ENCODE measurements around the gene LDAH. TPM values are rescaled to one million over a fixed set of nuclear protein-coding genes. Genes with fewer than 3 reads are reported as not detected.
A peak's percentile ranks its signal among the peaks of the same experiment; 100 is the strongest.

LDAH gene
- total RNA-seq, 1 experiment from 2014 or later = 27.4 TPM

- Histone ChIP-seq H3K27ac (ENCODE audit: low read depth, low read length, poor library complexity, severe bottlenecking) (no peak overlapping the region), H3K4me1 (ENCODE audit: insufficient read depth, low read length, poor library complexity, severe bottlenecking) (no peaks in the 10 kb centered on the region), H3K27me3 (replicated peaks; ENCODE audit: insufficient read depth, low read depth, low read length, poor library complexity) (peaks cover 59% of the 10 kb centered on the region), H3K9me3 (ENCODE audit: low read depth, low read length, poor library complexity, severe bottlenecking) (no peaks in the 10 kb centered on the region), H3K4me3 (ENCODE audit: low read depth, low read length, poor library complexity, severe bottlenecking) (no peak overlapping the region), H3K36me3 (ENCODE audit: insufficient read depth, low read length, poor library complexity, severe bottlenecking) (no peaks in the 10 kb centered on the region)
- DNase-seq (ENCODE audit: low spot score) = no peak
- TF ChIP-seq EZH2 (IDR thresholded peaks at IDR 0.05; ENCODE audit: borderline replicate concordance, low read depth, low read length, poor library complexity, severe bottlenecking) = no peak
- no peak for TF ChIP-seq CTCF (conservative IDR thresholded peaks at IDR 0.05; ENCODE audit: low read depth, low read length)
- no TSS peak for BruUV-seq (replicated peaks)
- POLR2A ChIA-PET (ENCODE audit: low non-redundant PET) = no interaction called here
- intact Hi-C loops (cut with micrococcal nuclease; ENCODE audit: unreplicated experiment) = no loop called here
- CTCF ChIA-PET = no interaction called here
Measured at GRCh38 chr2:20656561-20656960, 166.3 kb downstream of the LDAH start.

GRCh38 chr2:20654535-20654813, 168.4 kb downstream of the LDAH start:
- no peak for DNase-seq (ENCODE audit: low spot score)
- no TSS peak for BruUV-seq (replicated peaks)
- POLR2A ChIA-PET (ENCODE audit: low non-redundant PET) = no interaction called here
- H3K9me3 ChIP-seq (ENCODE audit: low read depth, low read length, poor library complexity, severe bottlenecking) = no peaks in the 10 kb centered on the region
- H3K27me3 ChIP-seq (replicated peaks; ENCODE audit: insufficient read depth, low read depth, low read length, poor library complexity) = peaks cover 40% of the 10 kb centered on the region
- intact Hi-C loops (cut with micrococcal nuclease; ENCODE audit: unreplicated experiment) = no loop called here
- TF ChIP-seq EZH2 (IDR thresholded peaks at IDR 0.05; ENCODE audit: borderline replicate concordance, low read depth, low read length, poor library complexity, severe bottlenecking) (no peak), CTCF (conservative IDR thresholded peaks at IDR 0.05; ENCODE audit: low read depth, low read length) (no peak)
- H3K27ac ChIP-seq (ENCODE audit: low read depth, low read length, poor library complexity, severe bottlenecking) = no peak overlapping the region
- CTCF ChIA-PET = no interaction called here
- H3K36me3 ChIP-seq (ENCODE audit: insufficient read depth, low read length, poor library complexity, severe bottlenecking) = no peaks in the 10 kb centered on the region
- H3K4me3 ChIP-seq (ENCODE audit: low read depth, low read length, poor library complexity, severe bottlenecking) = no peak overlapping the region
- H3K4me1 ChIP-seq (ENCODE audit: insufficient read depth, low read length, poor library complexity, severe bottlenecking) = no peaks in the 10 kb centered on the region

GRCh38 chr2:20653695-20654534, 169.0 kb downstream of the LDAH start:
- Histone ChIP-seq H3K4me1 (ENCODE audit: insufficient read depth, low read length, poor library complexity, severe bottlenecking) (no peaks in the 10 kb centered on the region), H3K27me3 (replicated peaks; ENCODE audit: insufficient read depth, low read depth, low read length, poor library complexity) (peaks cover 34% of the 10 kb centered on the region), H3K9me3 (ENCODE audit: low read depth, low read length, poor library complexity, severe bottlenecking) (no peaks in the 10 kb centered on the region), H3K4me3 (ENCODE audit: low read depth, low read length, poor library complexity, severe bottlenecking) (no peak overlapping the region), H3K36me3 (ENCODE audit: insufficient read depth, low read length, poor library complexity, severe bottlenecking) (no peaks in the 10 kb centered on the region), H3K27ac (ENCODE audit: low read depth, low read length, poor library complexity, severe bottlenecking) (no peak overlapping the region)
- no peak for DNase-seq (ENCODE audit: low spot score)
- TF ChIP-seq CTCF (conservative IDR thresholded peaks at IDR 0.05; ENCODE audit: low read depth, low read length) (0 out of 2 replicates have a peak, but pooled peaks have one; percentile 24), EZH2 (IDR thresholded peaks at IDR 0.05; ENCODE audit: borderline replicate concordance, low read depth, low read length, poor library complexity, severe bottlenecking) (no peak)
- no TSS peak for BruUV-seq (replicated peaks)
- CTCF ChIA-PET = no interaction called here
- intact Hi-C loops (cut with micrococcal nuclease; ENCODE audit: unreplicated experiment) = no loop called here
- POLR2A ChIA-PET (ENCODE audit: low non-redundant PET) = no interaction called here
